GM19372 (cell line): ENCODE results near the gene MMADHC.

Experiments
- ATAC-seq: cut with Tn5 transposase; IDR thresholded peaks from one replicate; pipeline ENCODE4 v1.9.1; 2021; ENCODE audit warnings: mild to moderate bottlenecking, low read depth, moderate library complexity; ENCODE audit not compliant: unreplicated experiment

Gene MMADHC

GRCh38 chr2:149559341-149560068 lies 28.1 kb downstream of the MMADHC start:
- ATAC-seq, result no peak

DNA sequence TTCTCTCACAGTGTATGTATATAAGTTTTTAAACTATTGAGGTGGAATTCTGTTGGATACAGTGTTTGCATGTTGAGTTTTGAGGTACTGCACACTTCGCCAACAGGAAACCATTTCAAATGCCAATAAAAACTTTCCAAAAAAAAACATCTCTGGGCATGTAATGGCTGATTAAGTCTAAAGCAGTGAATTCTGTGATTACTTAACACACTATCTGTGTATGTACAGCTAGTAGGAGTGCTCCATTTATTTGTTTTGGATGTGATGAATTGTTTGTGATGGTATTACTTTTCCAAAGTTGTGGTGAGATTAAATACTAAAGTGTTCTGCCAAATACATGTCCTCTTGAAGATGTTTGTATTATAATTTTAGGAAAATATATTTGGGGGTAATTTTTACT lies 31.1 kb downstream of the MMADHC start:
- no peak for ATAC-seq

- ATAC-seq, result no peak
These were observed 34.7 kb downstream of the MMADHC start for GRCh38 chr2:149552830-149553229.

- ATAC-seq, result no peak
These were observed 35.3 kb downstream of the MMADHC start for GRCh38 chr2:149552226-149552625.

- ATAC-seq, result no peak
These were observed 42.9 kb downstream of the MMADHC start for GRCh38 chr2:149544692-149545091.

GRCh38 chr2:149543845-149544244 lies 43.7 kb downstream of the MMADHC start:
- ATAC-seq, result no peak

DNA sequence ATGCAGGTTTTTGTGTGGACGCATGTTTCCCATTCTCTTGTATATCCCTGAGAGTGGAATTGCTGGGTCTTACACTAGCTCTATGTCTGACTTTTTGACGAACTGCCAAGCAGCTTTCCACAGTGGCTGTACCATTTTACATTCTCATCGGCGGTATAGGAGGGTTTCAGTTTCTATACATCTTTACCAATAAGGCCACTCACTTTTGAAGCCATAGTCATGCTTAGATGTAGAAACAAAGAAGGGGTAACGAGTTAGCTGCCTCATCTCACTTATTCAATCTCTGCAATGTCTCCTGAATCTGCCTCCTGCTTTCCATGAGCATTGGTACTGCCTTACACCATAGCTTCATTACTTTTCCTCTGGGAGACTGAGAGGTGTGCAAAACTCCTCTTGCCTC lies 47.4 kb downstream of the MMADHC start:
- ATAC-seq, result no peak

GRCh38 chr2:149538138-149538833 lies 49.3 kb downstream of the MMADHC start:
- ATAC-seq, result no peak

DNA sequence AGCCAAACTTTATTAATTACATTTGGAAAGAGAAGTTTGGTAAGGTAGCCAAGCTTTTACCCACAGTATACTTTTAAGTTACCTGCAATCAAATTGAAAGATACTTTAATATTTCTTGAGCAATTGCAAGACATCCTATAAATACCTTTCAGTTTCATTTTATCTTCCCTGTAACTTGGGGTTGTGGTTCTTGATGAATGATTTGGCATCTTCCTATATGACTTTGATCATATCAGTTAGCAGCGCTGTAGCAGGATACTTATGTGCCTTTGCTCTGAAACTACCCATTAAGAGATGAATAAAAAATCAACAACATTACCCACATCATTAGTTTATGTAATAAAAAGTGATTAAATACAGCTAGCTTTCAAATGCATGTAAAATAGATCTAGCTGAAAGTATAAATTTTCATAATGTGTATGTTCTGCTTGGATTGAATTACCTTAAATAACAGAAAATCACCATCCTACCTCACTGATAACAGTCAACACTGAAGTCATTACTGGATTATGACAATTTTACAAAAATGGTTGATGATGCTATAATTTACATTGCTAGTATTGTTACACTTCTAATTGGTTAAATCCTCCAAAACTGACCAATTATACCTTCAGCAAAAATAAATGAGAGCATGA lies 50.4 kb downstream of the MMADHC start:
- no peak for ATAC-seq

- no peak for ATAC-seq
These were observed 50.9 kb downstream of the MMADHC start for GRCh38 chr2:149536649-149537048.

DNA sequence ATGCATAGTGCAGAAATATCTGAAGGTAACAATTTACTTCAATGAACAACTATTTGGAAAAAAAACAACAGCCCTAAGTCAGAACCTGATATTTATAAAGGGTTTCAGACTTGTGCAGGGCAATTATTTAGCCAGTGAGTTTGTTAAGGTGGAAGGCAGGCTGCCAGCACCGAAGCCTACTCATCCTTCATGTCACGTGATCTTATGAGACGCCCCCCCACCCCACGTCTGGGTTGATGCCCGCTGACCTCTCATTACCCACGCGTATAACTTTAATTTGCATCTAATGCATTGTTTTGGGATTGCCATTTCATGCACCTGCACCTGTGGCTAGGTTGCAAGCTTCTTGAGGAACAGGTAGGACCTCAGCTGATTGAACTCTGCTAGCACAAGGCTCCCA lies 52.9 kb downstream of the MMADHC start:
- no peak for ATAC-seq

DNA sequence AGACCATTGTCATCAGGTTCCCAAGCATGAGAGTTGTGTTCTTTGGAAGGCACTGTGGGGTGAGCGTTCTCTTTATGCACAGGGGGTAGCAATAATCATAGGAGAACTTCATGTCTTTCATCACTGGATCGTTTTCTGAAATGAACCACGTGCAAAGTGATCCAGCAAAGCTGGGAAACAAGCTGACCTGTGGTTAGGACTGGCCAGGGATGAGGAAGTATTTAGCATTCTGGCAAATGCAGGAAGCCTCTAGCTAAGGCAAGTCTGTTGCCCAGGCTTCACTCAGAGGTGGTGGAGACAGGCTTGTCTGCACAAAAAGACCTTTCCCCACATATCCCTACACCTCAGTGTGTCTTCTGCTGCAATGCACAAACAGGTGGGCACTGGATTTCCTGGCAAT lies 58.6 kb downstream of the MMADHC start:
- no peak for ATAC-seq

- ATAC-seq, result no peak
These were observed 59.4 kb downstream of the MMADHC start for GRCh38 chr2:149527998-149528755.

DNA sequence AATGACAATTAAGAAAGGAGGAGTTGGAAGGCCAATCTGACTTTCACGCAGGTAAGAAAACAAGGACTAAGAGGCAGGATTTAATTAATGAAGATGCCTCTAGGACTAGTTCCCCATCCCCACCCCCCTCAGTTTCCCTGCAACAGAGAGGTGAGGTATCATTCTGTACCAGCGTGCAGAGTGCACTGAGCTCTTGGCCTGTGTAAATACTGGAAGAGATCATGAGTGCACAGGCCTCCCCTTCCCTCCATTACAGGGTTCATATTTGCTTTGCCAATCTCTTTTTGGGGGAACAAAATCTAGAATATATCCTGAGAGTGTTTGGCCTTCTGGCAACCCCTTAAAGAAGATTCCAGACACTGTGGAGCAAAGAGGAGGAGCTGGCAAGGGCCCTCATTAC lies 60.9 kb downstream of the MMADHC start:
- ATAC-seq, result no peak

GRCh38 chr2:149525323-149525722 lies 62.3 kb downstream of the MMADHC start:
- no peak for ATAC-seq
